Naive thymus-derived CD8-positive, alpha-beta T cell (primary cell): ENCODE measurements around the gene LGI1. TPM values are rescaled to one million over a fixed set of nuclear protein-coding genes. Genes with fewer than 3 reads are reported as not detected.

Experiments
- ATAC-seq, 2 donors: fragments of 150-1000 bp; cut with Tn5 transposase in 1 of 2; sonication (Bioruptor Pico), chemical (Tn5 transposase) in 1 of 2; 1 replicate in 1 of 2; 2 replicates in 1 of 2; pipeline ENCODE4 v1.10.0; 2021; ENCODE audit warnings: mild to moderate bottlenecking in 2 of 2, moderate library complexity in 2 of 2
- POLR2A ChIA-PET: fragments of 350-600 bp; sonication (Branson Sonifier 250); formaldehyde crosslinking; loops from one replicate; lab custom pipeline; 2021; ENCODE audit warnings: antibody characterized with exemption; lab: Charles Lee
- DNase-seq, 10 donors: peaks; one replicate each; pipeline versions ENCODE4 v3.0.0 to v3.0.0-alpha.2; 2020 to 2022
- H3K27ac Mint-ChIP-seq, 10 donors: one replicate each; pipeline ENCODE4 v1.8.0; 2020 to 2022; ENCODE audit warnings: mild to moderate bottlenecking in 10 of 10, mixed read lengths in 10 of 10, moderate library complexity in 4 of 10, inconsistent platforms in 1 of 10
- H3K27me3 Mint-ChIP-seq, 5 donors: one replicate each; pipeline ENCODE4 v1.8.0; 2021 to 2022; ENCODE audit warnings: mixed read lengths in 5 of 5
- H3K36me3 Mint-ChIP-seq, 3 donors: one replicate each; pipeline ENCODE4 v1.8.0; 2020 to 2022; ENCODE audit warnings: mixed read lengths in 3 of 3, mild to moderate bottlenecking in 2 of 3, inconsistent platforms in 1 of 3
- H3K4me1 Mint-ChIP-seq, 4 donors: one replicate each; pipeline ENCODE4 v1.8.0; 2021 to 2022; ENCODE audit warnings: mixed read lengths in 4 of 4
- H3K4me3 Mint-ChIP-seq, 10 donors: one replicate each; pipeline ENCODE4 v1.8.0; 2020 to 2022; ENCODE audit warnings: mild to moderate bottlenecking in 10 of 10, mixed read lengths in 10 of 10, moderate library complexity in 6 of 10, inconsistent platforms in 1 of 10
- H3K9me3 Mint-ChIP-seq, 9 donors: one replicate each; pipeline ENCODE4 v1.8.0; 2020 to 2022; ENCODE audit warnings: mixed read lengths in 9 of 9, mild to moderate bottlenecking in 3 of 9, inconsistent platforms in 1 of 9, moderate library complexity in 1 of 9
- polyA plus RNA-seq, 3 donors: library from polyadenylated mRNA; unstranded; fragments of 300-500 nt; fragmentation: Illumina TruSeq; gene quantifications; one replicate each; pipeline ENCODE4 v1.2.3, GENCODE V29; 2021
- total RNA-seq, 8 experiments: library from RNA in 2 of 8; stranded (reverse) in 2 of 8; gene quantifications; one replicate each; pipeline ENCODE4 v1.2.3 and lab custom pipeline; 2021 to 2026

Gene LGI1
- total and polyA plus RNA-seq, 5 experiments from 2014 or later = not detected

DNA sequence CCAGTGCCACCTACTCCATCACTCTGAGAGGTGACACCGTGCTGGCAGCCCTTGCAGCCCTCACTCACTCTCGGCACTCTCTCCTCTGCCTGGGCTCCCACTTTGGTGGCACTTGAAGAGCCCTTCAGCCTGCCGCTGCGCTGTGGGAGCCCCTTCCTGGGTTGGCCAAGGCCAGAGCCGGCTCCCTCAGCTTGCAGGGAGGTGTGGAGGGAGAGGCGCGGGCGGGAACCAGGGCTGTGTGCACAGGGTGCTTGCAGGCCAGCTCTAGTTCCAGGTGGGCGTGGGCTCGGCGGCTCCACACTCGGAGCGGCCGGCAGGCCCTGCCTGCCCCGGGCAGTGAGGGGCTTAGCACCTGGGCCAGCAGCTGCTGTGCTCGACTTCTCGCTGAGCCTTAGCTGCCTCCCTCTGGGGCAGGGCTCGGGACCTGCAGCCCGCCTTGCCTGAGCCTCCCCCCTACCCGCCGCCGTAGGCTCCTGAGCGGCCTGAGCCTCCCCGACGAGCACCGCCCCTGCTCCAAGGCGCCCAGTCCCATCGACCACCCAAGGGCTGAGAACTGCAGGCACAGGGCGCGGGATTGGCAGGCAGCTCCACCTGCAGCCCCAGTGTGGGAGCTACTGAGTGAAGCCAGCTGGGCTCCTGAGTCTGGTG lies 87.4 kb downstream of the LGI1 start:
- Mint-ChIP-seq H3K9me3 (no peaks in the 10 kb centered on the region), H3K36me3 (no peaks in the 10 kb centered on the region), H3K27ac (no peak overlapping the region), H3K4me3 (no peak overlapping the region), H3K27me3 (peaks cover 0 to 8% (median 5%) of the 10 kb centered on the region in 5 donors), H3K4me1 (no peaks in the 10 kb centered on the region)
- DNase-seq = no peak
- ATAC-seq = no peak
- POLR2A ChIA-PET = no interaction called here

Other genes with a start within 250 kb of the LGI1 start
- gene FFAR4, start 191.3 kb upstream of the LGI1 start, total RNA-seq = not detected
- not detected for gene FFAR4, start 191.3 kb upstream of the LGI1 start, polyA plus RNA-seq
- not detected for gene RBP4, start 156.7 kb upstream of the LGI1 start, total RNA-seq
- not detected for gene RBP4, start 156.7 kb upstream of the LGI1 start, polyA plus RNA-seq
- not detected for gene PDE6C, start 145.4 kb upstream of the LGI1 start, total RNA-seq
- under 1 TPM in 1 of 3 donors, not detected in 2; 0.19 TPM for gene PDE6C, start 145.4 kb upstream of the LGI1 start, polyA plus RNA-seq
- gene FRA10AC1, start 55.3 kb upstream of the LGI1 start, total RNA-seq = 10 to 100 TPM; 25.5 to 28.9 TPM
- 1 to 10 TPM; 5.8 to 6.8 (median 5.9) TPM for gene FRA10AC1, start 55.3 kb upstream of the LGI1 start, polyA plus RNA-seq
- 1 to 10 TPM; 6.3 to 6.4 TPM for gene SLC35G1, start 136.0 kb downstream of the LGI1 start, total RNA-seq
- gene SLC35G1, start 136.0 kb downstream of the LGI1 start, polyA plus RNA-seq = 1 to 10 TPM; 2.3 to 3.9 (median 3.8) TPM
- gene PLCE1, start 236.0 kb downstream of the LGI1 start, total RNA-seq = not detected
- gene PLCE1, start 236.0 kb downstream of the LGI1 start, polyA plus RNA-seq = under 1 TPM; 0.08 to 0.19 (median 0.17) TPM